Measurements from ENCODE around the gene CDH23. TPM values are rescaled to one million over a fixed set of nuclear protein-coding genes. Genes with fewer than 3 reads are reported as not detected.

Gene CDH23
- total and polyA plus RNA-seq, 2 of the 8 experiments (the other 6 are each of a cell fraction or from before 2014, with no cell fraction given) = 1.9 to 4.9 TPM

GRCh38 chr10:71717056-71717455 lies 320.3 kb downstream of the CDH23 start:
- Histone ChIP-seq H4K20me1 (replicated peaks in 1 of 2; ENCODE audit: control insufficient read depth in 1 of 2, insufficient read depth in 2 of 2, low read length in 2 of 2) (no peaks in the 10 kb centered on the region), H2BK20ac (ENCODE audit: low read length) (no peak overlapping the region), H4K8ac (ENCODE audit: extremely low read depth, insufficient read depth, low read length) (no peak overlapping the region), H3K18ac (ENCODE audit: extremely low read depth, low read length) (no peak overlapping the region), H3K23ac (ENCODE audit: insufficient read length) (no peak overlapping the region), H3K23me2 (ENCODE audit: low read depth, low read length) (peaks cover 2% of the 10 kb centered on the region; the same call in 1 of the 2 replicates), H3K9me3 (ENCODE audit: insufficient read depth in 2 of 2, low read depth in 1 of 2, low read length in 1 of 2) (no peaks in the 10 kb centered on the region), H2AK5ac (ENCODE audit: low read depth, low read length) (no peak overlapping the region), H3K56ac (replicated peaks; ENCODE audit: insufficient read length, low read depth, low read length) (no peak overlapping the region), H2BK12ac (ENCODE audit: low read depth, low read length) (no peak overlapping the region), H2BK120ac (replicated peaks; ENCODE audit: low read depth, low read length) (no peak overlapping the region), H3K4me3 (ENCODE audit: extremely low read depth in 1 of 4, insufficient read depth in 2 of 4, low read depth in 3 of 4, low read length in 4 of 4) (no peak overlapping the region), H3K14ac (ENCODE audit: insufficient read length) (no peak overlapping the region), H3K4ac (replicated peaks; ENCODE audit: insufficient read length, low read depth, low read length) (no peak overlapping the region), H4K91ac (replicated peaks; ENCODE audit: insufficient read length, low read length) (no peak overlapping the region), H2BK5ac (ENCODE audit: low read depth, low read length) (no peak overlapping the region), H3K4me2 (ENCODE audit: insufficient read depth in 1 of 2, low read depth in 2 of 2, low read length in 2 of 2) (no peak overlapping the region), H4K5ac (ENCODE audit: insufficient read length, low read depth, low read length) (no peak overlapping the region), H3K27me3 (replicated peaks in 1 of 4; ENCODE audit: control insufficient read depth in 3 of 4, extremely low read depth in 1 of 4, insufficient read depth in 3 of 4, low read length in 3 of 4) (peaks cover 0 to 6% (median 0%) of the 10 kb centered on the region in 4 experiments; a peak in 2 of 7 replicates), H3K4me1 (replicated peaks in 1 of 4; ENCODE audit: control insufficient read depth in 3 of 4, insufficient read depth in 4 of 4, low read length in 3 of 4) (peaks cover 0 to 14% (median 8%) of the 10 kb centered on the region in 4 experiments; a peak in 6 of 7 replicates), H2AFZ (ENCODE audit: low read length) (no peak overlapping the region), H3K36me3 (ENCODE audit: control insufficient read depth in 2 of 4, insufficient read depth in 4 of 4, low read length in 3 of 4) (no peaks in the 10 kb centered on the region), H3K79me2 (ENCODE audit: control insufficient read depth in 1 of 2, insufficient read depth in 2 of 2, low read length in 2 of 2) (no peaks in the 10 kb centered on the region), H3K9ac (replicated peaks in 1 of 4; ENCODE audit: extremely low read depth in 1 of 4, low read depth in 3 of 4, low read length in 3 of 4) (no peak overlapping the region), H2BK15ac (ENCODE audit: low read length) (no peak overlapping the region), H3K27ac (ENCODE audit: low read depth, low read length) (no peak overlapping the region), H3K79me1 (ENCODE audit: low read depth, low read length) (no peaks in the 10 kb centered on the region)
- POLR2A ChIA-PET (ENCODE audit: partially characterized antibody) = no interaction called here
- WGBS, 2 experiments (ENCODE audit: extremely low coverage in 1 of 2, insufficient coverage in 1 of 2, insufficient read length in 1 of 2, insufficient replicate concordance in 2 of 2, low coverage in 1 of 2, low lambda C conversion rate in 2 of 2, missing lambda C conversion rate in 1 of 2) = 93% methylated on average over 3 of the region's 4 CpGs; no CpG with 5 or more reads in 1 of the 2 experiments
- CTCF ChIA-PET (ENCODE audit: partially characterized antibody) = interaction anchor here (0.6 to 7.2 kb wide), 23 partner anchors 8 to 935 kb away, joined by 3 to 65 read pairs (median 4); partner anchors contain the start of gene VSIR
- no peak for DNase-seq (ENCODE audit: low read depth in 1 of 2, low spot score in 2 of 2)
- FAIRE-seq = no peak
- TF ChIP-seq JUND (IDR thresholded peaks at IDR 0.05; ENCODE audit: low read length) (no peak), TBP (IDR thresholded peaks at IDR 0.05; ENCODE audit: low read depth, low read length) (no peak), POLR2AphosphoS5 (IDR thresholded peaks at IDR 0.05; ENCODE audit: low read depth, low read length) (no peak), BRCA1 (IDR thresholded peaks at IDR 0.05; ENCODE audit: low read depth, low read length) (no peak), ASH2L (IDR thresholded peaks at IDR 0.05; ENCODE audit: low read length) (no peak), KDM1A (IDR thresholded peaks at IDR 0.05; ENCODE audit: borderline replicate concordance, low read length) (no peak)
- TF ChIP-seq, protein P1, sequence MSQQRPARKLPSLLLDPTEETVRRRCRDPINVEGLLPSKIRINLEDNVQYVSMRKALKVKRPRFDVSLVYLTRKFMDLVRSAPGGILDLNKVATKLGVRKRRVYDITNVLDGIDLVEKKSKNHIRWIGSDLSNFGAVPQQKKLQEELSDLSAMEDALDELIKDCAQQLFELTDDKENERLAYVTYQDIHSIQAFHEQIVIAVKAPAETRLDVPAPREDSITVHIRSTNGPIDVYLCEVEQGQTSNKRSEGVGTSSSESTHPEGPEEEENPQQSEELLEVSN (IDR thresholded peaks at IDR 0.05) = no peak
